ENCODE measurements around the gene ZMIZ1.

ZMIZ1 gene

DNA sequence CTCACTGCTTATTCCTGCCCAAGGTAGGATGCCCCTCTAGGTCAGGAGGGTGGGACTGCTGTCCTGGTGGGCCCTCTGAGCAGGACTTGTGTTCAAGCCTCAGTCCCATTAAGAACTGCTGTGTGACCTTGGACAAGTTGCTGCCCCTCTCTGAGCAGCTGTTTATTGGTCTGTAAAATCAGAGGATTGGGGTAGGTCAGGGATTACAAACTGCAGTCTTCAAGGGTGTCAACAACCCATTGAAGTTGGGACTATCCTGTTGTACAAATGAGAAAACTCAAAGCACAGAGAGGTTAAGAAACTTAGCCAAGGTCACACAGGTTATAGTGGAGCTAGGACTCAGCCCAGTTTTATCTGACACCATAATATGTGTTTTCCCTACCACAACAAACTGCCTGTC is 55.3 kb downstream of the ZMIZ1 start:
- no peak for FAIRE-seq

DNA sequence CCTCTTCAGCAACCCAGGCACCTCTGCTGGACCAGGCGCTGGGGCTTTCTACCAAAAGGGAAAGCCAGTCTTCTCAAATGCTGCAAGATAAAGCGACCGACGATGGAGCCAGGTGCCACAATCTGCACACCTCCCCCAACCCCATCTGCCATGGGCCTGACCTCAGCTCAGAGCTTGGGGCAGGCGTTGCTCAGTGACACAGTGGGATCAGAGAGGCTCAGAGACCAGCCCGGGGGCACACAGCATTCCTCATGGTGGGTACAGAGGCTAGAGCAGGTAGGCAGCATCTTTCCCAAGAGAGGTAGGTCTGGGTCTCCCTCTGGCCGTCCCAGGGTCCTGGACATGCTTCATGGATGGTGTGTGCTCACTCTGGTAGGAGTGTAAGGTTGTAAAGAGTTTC is 56.3 kb downstream of the ZMIZ1 start:
- FAIRE-seq, result no peak

GRCh38 chr10:79126351-79127080 is 57.8 kb downstream of the ZMIZ1 start:
- FAIRE-seq, result no peak

GRCh38 chr10:79127151-79127961 is 58.6 kb downstream of the ZMIZ1 start:
- no peak for FAIRE-seq

GRCh38 chr10:79128241-79128922 is 59.6 kb downstream of the ZMIZ1 start:
- FAIRE-seq, result no peak

- no peak for FAIRE-seq
Observed at GRCh38 chr10:79128923-79129305, 60.1 kb downstream of the ZMIZ1 start.

DNA sequence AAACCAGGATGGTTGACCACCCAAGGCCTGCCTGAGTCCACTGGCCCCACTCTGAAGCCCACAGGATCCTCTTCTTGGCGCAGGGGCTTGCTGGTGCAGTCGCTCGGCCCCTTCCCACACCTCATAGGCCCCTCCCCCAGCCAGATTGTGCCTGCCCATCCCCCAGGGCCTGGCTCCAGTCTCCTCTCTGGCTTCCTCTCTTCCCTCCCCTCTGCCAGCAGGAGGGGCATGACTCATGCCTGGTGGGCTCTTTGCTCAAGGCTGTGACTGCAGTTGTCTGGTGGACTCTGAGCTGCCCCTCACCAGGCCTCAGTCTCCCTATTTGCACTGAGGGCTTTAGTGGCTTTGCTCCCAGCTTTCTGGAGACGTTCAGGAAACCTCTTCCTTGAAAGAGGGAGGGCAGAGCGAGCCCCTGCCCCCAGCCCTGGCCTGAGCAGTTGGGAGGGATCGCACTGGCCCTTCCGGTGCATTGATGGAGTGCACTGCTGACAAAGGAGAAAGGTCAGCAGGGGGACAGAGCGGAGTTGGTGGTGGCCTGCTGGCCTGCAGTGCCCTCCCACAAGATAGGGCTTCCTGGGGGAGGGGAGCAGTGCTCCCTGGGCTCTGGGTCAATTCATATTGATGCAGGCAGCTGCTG is 60.7 kb downstream of the ZMIZ1 start:
- no peak for FAIRE-seq

- FAIRE-seq, result no peak
Observed at GRCh38 chr10:79130255-79130654, 61.5 kb downstream of the ZMIZ1 start.

DNA sequence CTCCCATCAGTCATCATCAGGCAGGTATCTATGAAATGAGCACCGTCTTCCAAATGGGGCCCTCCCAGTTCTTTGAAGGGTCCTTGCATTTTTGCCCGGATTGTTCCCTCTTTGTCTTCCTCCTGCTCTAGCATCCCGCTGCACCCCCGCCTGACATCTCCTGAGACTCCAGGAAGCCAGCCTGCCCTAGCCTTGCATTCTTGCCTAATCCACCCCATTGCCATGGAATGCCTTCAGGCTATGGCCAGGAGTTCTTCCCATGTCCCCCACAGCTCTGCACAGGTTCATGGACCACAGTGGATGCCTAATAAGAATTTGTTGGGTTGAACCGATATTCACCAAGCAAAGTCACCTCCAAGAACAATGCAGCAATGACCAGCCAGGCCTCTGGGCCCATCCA is 62.1 kb downstream of the ZMIZ1 start:
- no peak for FAIRE-seq

- FAIRE-seq, result no peak
Observed at GRCh38 chr10:79131836-79132631, 63.3 kb downstream of the ZMIZ1 start.

- FAIRE-seq, result no peak
Observed at GRCh38 chr10:79132681-79133381, 64.1 kb downstream of the ZMIZ1 start.

GRCh38 chr10:79133416-79133815 is 64.7 kb downstream of the ZMIZ1 start:
- no peak for FAIRE-seq

GRCh38 chr10:79135790-79136189 is 67.0 kb downstream of the ZMIZ1 start:
- FAIRE-seq, result no peak

DNA sequence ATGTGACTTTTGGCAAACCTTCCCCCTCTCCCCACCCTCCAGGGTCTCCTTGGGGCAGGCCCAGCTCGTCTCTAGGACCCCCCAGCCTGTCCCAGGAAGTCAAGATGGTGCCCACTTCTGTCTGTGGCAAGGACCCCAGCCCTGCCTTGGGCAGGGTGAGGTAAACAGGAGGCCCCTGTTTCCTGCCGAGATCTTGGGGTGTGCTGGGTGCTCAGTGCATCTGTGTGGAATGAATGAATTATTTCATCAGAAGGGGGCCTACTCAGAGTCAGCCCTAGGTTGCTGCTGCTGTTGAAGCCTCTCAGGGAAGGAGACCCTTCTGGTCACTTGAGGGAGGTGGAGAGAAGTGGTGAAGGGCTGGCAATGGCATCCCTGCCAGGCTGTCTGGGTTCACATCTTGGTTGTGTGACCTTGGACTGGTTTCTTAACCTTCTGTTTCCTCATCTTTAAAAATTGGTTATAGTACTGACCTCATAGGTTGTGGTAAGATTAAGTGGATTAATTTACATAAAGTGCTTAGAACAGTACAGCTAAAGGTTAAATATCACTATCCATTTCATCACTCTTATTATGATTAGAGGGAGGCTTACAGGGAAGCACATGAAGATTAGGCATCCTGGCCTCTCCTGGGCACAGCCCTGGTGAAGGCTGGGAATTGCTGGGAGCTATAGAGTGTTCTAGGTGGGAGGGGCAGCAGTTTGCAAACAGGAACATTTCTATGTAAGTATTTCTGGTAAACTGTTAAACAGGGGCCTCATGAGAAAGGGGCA is 67.7 kb downstream of the ZMIZ1 start:
- no peak for FAIRE-seq

DNA sequence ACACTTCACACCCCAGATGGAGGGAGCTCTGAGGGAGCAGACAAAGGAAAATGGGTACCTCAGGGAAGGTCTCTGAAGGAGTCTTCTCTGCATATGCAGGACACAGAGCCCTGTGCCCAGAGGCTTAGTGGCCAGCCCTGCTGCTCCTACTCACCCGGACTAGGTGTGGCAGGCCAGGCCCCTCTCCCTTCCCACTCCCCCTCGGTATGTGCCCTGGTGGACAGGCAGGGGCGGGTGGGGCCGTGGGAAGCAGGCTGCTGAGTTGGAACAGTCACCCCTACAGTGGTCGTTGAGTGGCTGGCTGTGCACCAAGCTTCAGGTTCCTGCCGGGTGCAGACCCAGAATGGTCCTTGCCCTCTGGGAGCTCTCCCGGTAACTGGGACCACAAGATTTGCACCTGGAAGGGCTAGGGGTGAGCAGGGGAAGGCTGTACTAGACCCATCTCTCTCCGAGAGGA is 68.6 kb downstream of the ZMIZ1 start:
- FAIRE-seq, result no peak

DNA sequence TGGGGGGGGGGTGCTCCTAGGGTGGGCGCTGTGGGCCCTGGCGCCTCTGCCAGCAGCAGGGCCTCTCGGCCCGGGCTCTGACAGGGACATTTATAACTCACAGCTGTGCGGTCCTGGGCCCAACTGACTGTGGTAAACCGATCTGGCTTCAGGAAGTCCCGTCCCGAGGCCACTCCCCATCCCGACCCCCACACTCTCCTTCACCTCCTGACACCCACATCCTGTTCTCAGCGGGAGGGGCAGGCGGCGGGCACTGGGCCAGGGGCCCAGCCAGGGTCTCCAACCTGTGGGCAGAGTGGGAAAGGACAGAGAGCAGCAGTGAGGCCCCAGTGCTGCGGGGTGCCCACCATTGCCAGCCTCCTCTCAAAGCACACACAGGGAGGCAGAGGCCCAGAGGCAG is 69.1 kb downstream of the ZMIZ1 start:
- FAIRE-seq, result no peak

DNA sequence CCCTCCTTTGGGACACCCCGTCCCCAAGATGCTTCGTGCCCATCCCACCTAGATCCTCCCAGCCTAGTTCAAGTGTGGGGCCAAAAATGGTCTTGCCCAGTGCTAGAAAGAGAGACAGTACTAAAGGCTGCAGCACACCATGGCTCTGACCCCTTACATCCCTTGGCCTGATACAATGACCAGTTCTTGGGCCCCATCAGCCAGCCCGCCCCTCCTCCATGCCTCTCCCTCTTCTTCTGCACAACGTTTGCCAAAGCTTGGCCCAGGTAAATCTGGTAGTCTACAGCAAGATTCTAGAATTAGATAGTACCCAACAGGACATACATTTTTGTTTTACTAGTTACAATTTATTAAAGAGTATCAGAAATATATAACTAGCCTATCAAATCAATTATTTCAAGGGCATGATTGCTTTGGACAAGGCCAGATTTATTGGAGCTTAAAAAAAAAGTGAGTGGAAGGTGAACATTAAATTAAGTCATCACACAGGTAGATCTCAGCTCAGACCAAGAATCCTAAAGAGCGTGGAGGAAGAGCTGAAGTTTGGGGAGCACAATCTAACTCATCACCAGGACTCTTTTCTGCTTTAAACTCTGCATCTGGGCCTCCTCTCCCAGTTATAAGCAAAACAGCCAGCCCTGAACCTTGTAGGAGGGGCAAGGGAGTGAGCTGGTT is 69.8 kb downstream of the ZMIZ1 start:
- no peak for FAIRE-seq

GRCh38 chr10:79139124-79139835 is 70.5 kb downstream of the ZMIZ1 start:
- FAIRE-seq, result no peak

GRCh38 chr10:79140085-79140793 is 71.5 kb downstream of the ZMIZ1 start:
- no peak for FAIRE-seq
